CD14-positive monocyte (primary cell): Measurements from ENCODE around the gene SEPTIN8. TPM values are rescaled to one million over a fixed set of nuclear protein-coding genes. Genes with fewer than 3 reads are reported as not detected.

Experiments used
- DNase-seq, 3 donors: peaks; one replicate each; pipeline ENCODE4 v3.0.0-alpha.2; 2011 to 2022
- H2AFZ ChIP-seq: 2 replicates; pipeline ENCODE4 v1.6.0; 2012; ENCODE audit warnings: mild to moderate bottlenecking, low read depth, low read length, inconsistent platforms; ENCODE audit not compliant: insufficient read depth, poor library complexity, severe bottlenecking
- H3K27ac ChIP-seq, 2 donors: 1 replicate in 1 of 2; 2 replicates in 1 of 2; pipeline ENCODE4 v1.5.1; 2012 to 2013; ENCODE audit warnings: low read length in 2 of 2, control low read depth in 1 of 2, inconsistent platforms in 1 of 2, low read depth in 1 of 2, mild to moderate bottlenecking in 1 of 2
- H3K27me3 ChIP-seq, 2 donors: one replicate each; pipeline versions ENCODE4 v1.6.0 to v1.6.1; 2011 to 2013; ENCODE audit warnings: low read length in 2 of 2; ENCODE audit not compliant: control insufficient read depth in 2 of 2, insufficient read depth in 2 of 2
- H3K36me3 ChIP-seq, 2 donors: replicated peaks in 1 of 2; 1 replicate in 1 of 2; 2 replicates in 1 of 2; pipeline versions ENCODE4 v1.5.1 to v1.6.1; 2012 to 2013; ENCODE audit warnings: low read length in 2 of 2, control low read depth in 1 of 2, inconsistent platforms in 1 of 2, mild to moderate bottlenecking in 1 of 2; ENCODE audit not compliant: insufficient read depth in 2 of 2, control insufficient read depth in 1 of 2
- H3K4me1 ChIP-seq, 2 donors: 1 replicate in 1 of 2; 2 replicates in 1 of 2; pipeline versions ENCODE4 v1.5.1 to v1.6.1; 2012 to 2013; ENCODE audit warnings: low read length in 2 of 2, control low read depth in 1 of 2, inconsistent platforms in 1 of 2, mild to moderate bottlenecking in 1 of 2, moderate library complexity in 1 of 2; ENCODE audit not compliant: insufficient read depth in 2 of 2, control insufficient read depth in 1 of 2
- H3K4me2 ChIP-seq: replicated peaks from 2 replicates; pipeline ENCODE3; 2012; ENCODE audit warnings: low read length, moderate library complexity, mild to moderate bottlenecking; ENCODE audit not compliant: poor library complexity, severe bottlenecking; ENCODE audit errors: extremely low read depth
- H3K4me3 ChIP-seq, 3 experiments: fragments of 200-600 bp in 1 of 3; sonication (generic) in 1 of 3; replicated peaks in 1 of 3; 1 replicate in 2 of 3; 2 replicates in 1 of 3; pipeline ENCODE4 v1.5.1; 2011 to 2013; ENCODE audit warnings: low read length in 3 of 3, mild to moderate bottlenecking in 3 of 3, control low read depth in 2 of 3, low read depth in 2 of 3, inconsistent platforms in 1 of 3, moderate library complexity in 1 of 3
- H3K79me2 ChIP-seq: 2 replicates; pipeline ENCODE4 v1.6.0; 2012; ENCODE audit warnings: mild to moderate bottlenecking, control low read depth, inconsistent platforms, low read length, moderate library complexity; ENCODE audit not compliant: insufficient read depth
- H3K9ac ChIP-seq: 2 replicates; pipeline ENCODE4 v1.6.0; 2017; ENCODE audit warnings: low read length, mild to moderate bottlenecking; ENCODE audit not compliant: insufficient read depth, poor library complexity, severe bottlenecking
- H3K9me3 ChIP-seq, 2 donors: replicated peaks in 1 of 2; 1 replicate in 1 of 2; 2 replicates in 1 of 2; pipeline versions ENCODE4 v1.5.1 to v1.6.1; 2012 to 2013; ENCODE audit warnings: low read length in 2 of 2, control low read depth in 1 of 2; ENCODE audit not compliant: control insufficient read depth in 1 of 2, insufficient read depth in 1 of 2
- H4K20me1 ChIP-seq: 2 replicates; pipeline ENCODE4 v1.6.0; 2012; ENCODE audit warnings: mild to moderate bottlenecking, low read length, control low read depth, moderate library complexity; ENCODE audit not compliant: insufficient read depth
- H3K27ac Mint-ChIP-seq, 7 donors: one replicate each; pipeline ENCODE4 v1.8.0; 2020; ENCODE audit warnings: mild to moderate bottlenecking in 7 of 7, mixed read lengths in 7 of 7, moderate library complexity in 6 of 7, inconsistent platforms in 2 of 7
- H3K27me3 Mint-ChIP-seq, 3 donors: one replicate each; pipeline ENCODE4 v1.8.0; 2021 to 2022; ENCODE audit warnings: low read depth in 3 of 3, mild to moderate bottlenecking in 3 of 3, mixed read lengths in 3 of 3, moderate library complexity in 3 of 3, inconsistent platforms in 1 of 3
- H3K36me3 Mint-ChIP-seq, 2 donors: one replicate each; pipeline ENCODE4 v1.8.0; 2020; ENCODE audit warnings: mixed read lengths in 2 of 2, inconsistent platforms in 1 of 2, mild to moderate bottlenecking in 1 of 2
- H3K4me1 Mint-ChIP-seq: one replicate; pipeline ENCODE4 v1.8.0; 2020; ENCODE audit warnings: mild to moderate bottlenecking, mixed read lengths
- H3K4me3 Mint-ChIP-seq, 2 donors: one replicate each; pipeline ENCODE4 v1.8.0; 2020; ENCODE audit warnings: mild to moderate bottlenecking in 2 of 2, mixed read lengths in 2 of 2, moderate library complexity in 1 of 2
- H3K9me3 Mint-ChIP-seq, 7 donors: one replicate each; pipeline ENCODE4 v1.8.0; 2020 to 2022; ENCODE audit warnings: mixed read lengths in 7 of 7, mild to moderate bottlenecking in 6 of 7, moderate library complexity in 6 of 7, inconsistent platforms in 2 of 7
- WGBS: methylation state at CpG from one replicate; pipeline ENCODE4 v1.1.5; 2013; ENCODE audit warnings: missing lambda C conversion rate; ENCODE audit not compliant: insufficient coverage; 5-methylcytosine and 5-hydroxymethylcytosine counted together
- intact Hi-C, 2 donors: fragments of 100-400 bp; cut with micrococcal nuclease; formaldehyde crosslinking; loops; one replicate each; pipeline versions ENCODE4 v1.15.0 to v1.15.1; 2023
- polyA plus RNA-seq, 3 donors: library from polyadenylated mRNA; depleted of rRNA in 1 of 3; unstranded in 2 of 3; stranded (reverse) in 1 of 3; fragments of 300-500 nt in 2 of 3; fragments of >200 nt in 1 of 3; fragmentation: Illumina TruSeq in 2 of 3; gene quantifications; 1 replicate in 2 of 3; 2 replicates in 1 of 3; pipeline ENCODE4 v1.2.3, GENCODE V29; 2012 to 2021
- TF ChIP-seq, protein P1 (sequence below): fragments of 200-600 bp; IDR thresholded peaks from one replicate; pipeline ENCODE4 v1.8.0; 2022; ENCODE audit warnings: antibody characterized with exemption, mild to moderate bottlenecking

The SEPTIN8 gene
- polyA plus RNA-seq, 3 donors = 0.36 to 5.0 (median 0.54) TPM

DNA sequence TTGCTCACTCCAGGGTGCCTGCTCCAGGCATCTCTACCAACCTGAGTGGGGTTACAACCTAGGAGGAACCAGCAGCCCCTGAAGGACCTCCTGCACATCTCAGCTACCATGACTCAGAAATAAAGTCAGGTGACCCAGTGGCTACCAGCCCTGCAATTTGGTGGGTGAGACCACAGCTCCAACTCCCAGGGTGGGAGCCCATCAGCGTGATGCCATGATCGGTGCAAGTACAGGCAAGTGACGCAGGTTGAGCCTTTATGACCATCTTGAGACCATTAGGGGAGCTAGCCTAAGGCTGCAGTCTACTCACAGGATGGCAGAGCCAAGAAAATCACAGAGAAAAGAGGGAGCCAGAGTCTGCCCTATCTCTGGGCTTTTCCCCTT lies 8.6 kb downstream of the SEPTIN8 start:
- Mint-ChIP-seq H3K27ac (no peak overlapping the region), H3K36me3 (peaks cover 0 to 3% of the 10 kb centered on the region in 2 donors), H3K27me3 (peaks cover 6 to 18% (median 12%) of the 10 kb centered on the region in 3 donors), H3K4me3 (no peak overlapping the region), H3K4me1 (peaks cover 21% of the 10 kb centered on the region), H3K9me3 (no peaks in the 10 kb centered on the region)
- Histone ChIP-seq H3K9ac (no peak overlapping the region), H2AFZ (no peak overlapping the region), H3K4me1 (peaks cover 5 to 6% of the 10 kb centered on the region in 2 donors), H3K36me3 (no peaks in the 10 kb centered on the region), H3K4me3 (no peak overlapping the region), H3K27me3 (no peaks in the 10 kb centered on the region), H4K20me1 (no peaks in the 10 kb centered on the region), H3K9me3 (no peaks in the 10 kb centered on the region), H3K79me2 (no peaks in the 10 kb centered on the region), H3K27ac (no peak overlapping the region), H3K4me2 (no peak overlapping the region)
- intact Hi-C loops = no loop called here
- 93% methylated on average over 3 of the region's 3 CpGs for WGBS
- DNase-seq = no peak
- TF ChIP-seq, protein P1, sequence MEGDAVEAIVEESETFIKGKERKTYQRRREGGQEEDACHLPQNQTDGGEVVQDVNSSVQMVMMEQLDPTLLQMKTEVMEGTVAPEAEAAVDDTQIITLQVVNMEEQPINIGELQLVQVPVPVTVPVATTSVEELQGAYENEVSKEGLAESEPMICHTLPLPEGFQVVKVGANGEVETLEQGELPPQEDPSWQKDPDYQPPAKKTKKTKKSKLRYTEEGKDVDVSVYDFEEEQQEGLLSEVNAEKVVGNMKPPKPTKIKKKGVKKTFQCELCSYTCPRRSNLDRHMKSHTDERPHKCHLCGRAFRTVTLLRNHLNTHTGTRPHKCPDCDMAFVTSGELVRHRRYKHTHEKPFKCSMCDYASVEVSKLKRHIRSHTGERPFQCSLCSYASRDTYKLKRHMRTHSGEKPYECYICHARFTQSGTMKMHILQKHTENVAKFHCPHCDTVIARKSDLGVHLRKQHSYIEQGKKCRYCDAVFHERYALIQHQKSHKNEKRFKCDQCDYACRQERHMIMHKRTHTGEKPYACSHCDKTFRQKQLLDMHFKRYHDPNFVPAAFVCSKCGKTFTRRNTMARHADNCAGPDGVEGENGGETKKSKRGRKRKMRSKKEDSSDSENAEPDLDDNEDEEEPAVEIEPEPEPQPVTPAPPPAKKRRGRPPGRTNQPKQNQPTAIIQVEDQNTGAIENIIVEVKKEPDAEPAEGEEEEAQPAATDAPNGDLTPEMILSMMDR = no peak

DNA sequence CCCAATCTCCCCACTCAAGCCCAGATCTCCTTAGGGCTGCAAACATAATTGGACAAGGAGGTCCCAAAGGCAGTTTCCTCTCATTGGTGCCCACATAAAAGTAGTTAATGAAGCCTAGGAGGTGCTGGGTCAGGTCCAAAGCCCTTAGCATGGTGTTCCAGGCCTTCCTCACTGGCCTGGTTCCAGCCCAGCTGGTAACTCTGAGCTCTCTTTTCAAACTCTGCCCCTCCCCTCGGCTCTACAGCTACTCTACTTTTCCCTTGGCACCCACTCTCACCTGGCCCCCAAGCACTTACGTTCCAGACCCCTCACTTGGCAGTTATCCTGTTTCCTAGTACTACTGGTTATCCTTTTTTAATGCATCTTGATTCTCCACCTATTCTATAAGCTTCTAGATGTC lies 9.9 kb downstream of the SEPTIN8 start:
- TF ChIP-seq, protein P1 = no peak

More for the DNA sequence above, 9.9 kb downstream of the SEPTIN8 start:
- H3K9me3 ChIP-seq = no peaks in the 10 kb centered on the region
- no peaks in the 10 kb centered on the region for H3K9me3 Mint-ChIP-seq
- no peaks in the 10 kb centered on the region for H3K36me3 ChIP-seq
- H3K4me1 Mint-ChIP-seq = peaks cover 30% of the 10 kb centered on the region
- WGBS = 75% methylated on average over 1 of the region's 2 CpGs
- H3K9ac ChIP-seq = no peak overlapping the region
- intact Hi-C loops = no loop called here
- H3K27me3 ChIP-seq = no peaks in the 10 kb centered on the region
- no peak overlapping the region for H3K27ac ChIP-seq
- H2AFZ ChIP-seq = no peak overlapping the region
- H3K4me3 ChIP-seq = no peak overlapping the region
- H3K4me1 ChIP-seq = peaks cover 15% of the 10 kb centered on the region in 2 donors
- H4K20me1 ChIP-seq = no peaks in the 10 kb centered on the region
- no peak overlapping the region for H3K4me3 Mint-ChIP-seq
- H3K27me3 Mint-ChIP-seq = peaks cover 3 to 7% (median 7%) of the 10 kb centered on the region in 3 donors
- no peaks in the 10 kb centered on the region for H3K79me2 ChIP-seq
- H3K27ac Mint-ChIP-seq = no peak overlapping the region
- DNase-seq = no peak
- peaks cover 0 to 3% of the 10 kb centered on the region in 2 donors for H3K36me3 Mint-ChIP-seq
- H3K4me2 ChIP-seq = no peak overlapping the region
